Measurements from ENCODE around the gene CHRNB4.

GRCh38 chr15:78603467-78603866 is 37.5 kb downstream of the CHRNB4 start:
- TF ChIP-seq CTCF (IDR thresholded peaks at IDR 0.05): no peak
- TF ChIP-seq POLR2A (IDR thresholded peaks at IDR 0.05): no peak
